Progenitor cell of endocrine pancreas (in vitro differentiated cells): ENCODE measurements around the gene CPEB4. TPM values are rescaled to one million over a fixed set of nuclear protein-coding genes. Genes with fewer than 3 reads are reported as not detected.

Experiments
- DNase-seq: peaks from one replicate; pipeline ENCODE4 v3.0.0; 2021; ENCODE audit warnings: low spot score; ENCODE audit not compliant: unreplicated experiment
- H3K27ac Mint-ChIP-seq: 2 replicates; pipeline ENCODE4 v1.8.0; 2021; ENCODE audit warnings: mild to moderate bottlenecking, moderate library complexity, mixed read lengths
- H3K27me3 Mint-ChIP-seq: 2 replicates; pipeline ENCODE4 v1.8.0; 2021; ENCODE audit warnings: mixed read lengths
- H3K36me3 Mint-ChIP-seq: 2 replicates; pipeline ENCODE4 v1.8.0; 2022; ENCODE audit warnings: mixed read lengths; ENCODE audit not compliant: insufficient read depth
- H3K4me1 Mint-ChIP-seq: 2 replicates; pipeline ENCODE4 v1.8.0; 2021; ENCODE audit warnings: low read depth, mixed read lengths
- H3K4me3 Mint-ChIP-seq: 2 replicates; pipeline ENCODE4 v1.8.0; 2021; ENCODE audit warnings: low read depth, mild to moderate bottlenecking, moderate library complexity, mixed read lengths
- H3K9me3 Mint-ChIP-seq: 2 replicates; pipeline ENCODE4 v1.8.0; 2021; ENCODE audit warnings: low read depth, mixed read lengths
- total RNA-seq: library from RNA; stranded (reverse); gene quantifications from 2 replicates; pipeline ENCODE4 v1.2.1, GENCODE V29; 2021
- TF ChIP-seq, protein P1 (sequence below): fragments of 200-600 bp; sonication (generic); IDR thresholded peaks from one replicate; pipeline ENCODE4 v1.5.0; 2021; ENCODE audit warnings: antibody characterized with exemption, mild to moderate bottlenecking; ENCODE audit not compliant: unreplicated experiment

CPEB4 gene
- total RNA-seq, 1 donor from 2014 or later, result 16.7 TPM

DNA sequence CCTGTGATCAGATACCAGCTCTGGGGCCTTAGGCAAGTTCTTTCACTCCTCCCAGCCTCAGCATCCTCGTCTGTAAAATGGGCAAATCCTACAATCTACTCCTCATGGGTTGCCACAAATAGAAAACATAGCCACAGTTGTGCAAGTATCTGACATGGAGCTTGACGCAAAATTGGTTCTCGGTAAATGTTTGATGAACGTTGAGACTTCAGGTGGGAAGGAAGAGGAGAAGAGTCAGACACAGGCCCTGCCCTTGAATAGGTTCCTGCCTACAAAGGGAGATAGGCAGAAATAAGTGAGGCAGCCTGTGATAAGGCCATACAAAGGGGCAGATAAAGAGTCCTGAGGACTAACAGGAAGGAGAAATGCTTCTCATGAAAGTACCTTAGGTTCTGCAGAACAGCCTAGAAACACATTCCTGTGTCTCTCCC lies 26.1 kb upstream of the CPEB4 start:
- H3K4me3 Mint-ChIP-seq, result no peak overlapping the region
- H3K9me3 Mint-ChIP-seq, result no peaks in the 10 kb centered on the region
- H3K4me1 Mint-ChIP-seq, result peaks cover 21% of the 10 kb centered on the region
- TF ChIP-seq, protein P1, sequence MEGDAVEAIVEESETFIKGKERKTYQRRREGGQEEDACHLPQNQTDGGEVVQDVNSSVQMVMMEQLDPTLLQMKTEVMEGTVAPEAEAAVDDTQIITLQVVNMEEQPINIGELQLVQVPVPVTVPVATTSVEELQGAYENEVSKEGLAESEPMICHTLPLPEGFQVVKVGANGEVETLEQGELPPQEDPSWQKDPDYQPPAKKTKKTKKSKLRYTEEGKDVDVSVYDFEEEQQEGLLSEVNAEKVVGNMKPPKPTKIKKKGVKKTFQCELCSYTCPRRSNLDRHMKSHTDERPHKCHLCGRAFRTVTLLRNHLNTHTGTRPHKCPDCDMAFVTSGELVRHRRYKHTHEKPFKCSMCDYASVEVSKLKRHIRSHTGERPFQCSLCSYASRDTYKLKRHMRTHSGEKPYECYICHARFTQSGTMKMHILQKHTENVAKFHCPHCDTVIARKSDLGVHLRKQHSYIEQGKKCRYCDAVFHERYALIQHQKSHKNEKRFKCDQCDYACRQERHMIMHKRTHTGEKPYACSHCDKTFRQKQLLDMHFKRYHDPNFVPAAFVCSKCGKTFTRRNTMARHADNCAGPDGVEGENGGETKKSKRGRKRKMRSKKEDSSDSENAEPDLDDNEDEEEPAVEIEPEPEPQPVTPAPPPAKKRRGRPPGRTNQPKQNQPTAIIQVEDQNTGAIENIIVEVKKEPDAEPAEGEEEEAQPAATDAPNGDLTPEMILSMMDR, result no peak
- DNase-seq, result no peak
- H3K27me3 Mint-ChIP-seq, result peaks cover 3% of the 10 kb centered on the region
- no peaks in the 10 kb centered on the region for H3K36me3 Mint-ChIP-seq
- no peak overlapping the region for H3K27ac Mint-ChIP-seq

DNA sequence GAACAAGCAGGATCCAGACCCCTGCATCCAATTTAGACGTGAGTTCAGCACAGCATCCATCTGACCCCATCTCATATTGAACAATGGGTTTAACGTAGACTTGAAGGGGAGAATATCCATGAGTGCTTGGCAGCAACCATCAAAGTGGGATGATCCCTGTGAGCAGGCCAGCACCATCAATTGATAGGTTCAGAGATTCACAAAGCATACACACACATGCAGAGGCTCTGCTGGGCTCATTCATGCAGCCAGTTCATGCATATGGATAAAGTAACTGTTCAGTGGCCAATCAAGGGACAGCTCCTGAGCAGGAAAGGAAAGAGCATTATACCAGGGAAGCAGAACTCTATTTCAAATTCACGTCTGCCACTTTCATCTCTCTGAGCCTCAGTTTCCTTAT lies 24.8 kb upstream of the CPEB4 start:
- Mint-ChIP-seq H3K4me3 (no peak overlapping the region), H3K27ac (no peak overlapping the region), H3K27me3 (peaks cover 3% of the 10 kb centered on the region), H3K4me1 (peaks cover 25% of the 10 kb centered on the region), H3K36me3 (no peaks in the 10 kb centered on the region), H3K9me3 (no peaks in the 10 kb centered on the region)
- no peak for DNase-seq
- TF ChIP-seq, protein P1, result no peak

GRCh38 chr5:173864126-173865050 lies 23.8 kb upstream of the CPEB4 start:
- Mint-ChIP-seq H3K36me3 (no peaks in the 10 kb centered on the region), H3K27me3 (peaks cover 5% of the 10 kb centered on the region), H3K4me1 (peaks cover 30% of the 10 kb centered on the region), H3K9me3 (no peaks in the 10 kb centered on the region), H3K4me3 (no peak overlapping the region), H3K27ac (no peak overlapping the region)
- DNase-seq, result no peak
- TF ChIP-seq, protein P1, result no peak

- no peaks in the 10 kb centered on the region for H3K36me3 Mint-ChIP-seq
- no peak for DNase-seq
- peaks cover 2% of the 10 kb centered on the region for H3K27me3 Mint-ChIP-seq
- TF ChIP-seq, protein P1, result no peak
- peaks cover 16% of the 10 kb centered on the region for H3K4me1 Mint-ChIP-seq
- no peaks in the 10 kb centered on the region for H3K9me3 Mint-ChIP-seq
- no peak overlapping the region for H3K27ac Mint-ChIP-seq
- H3K4me3 Mint-ChIP-seq, result no peak overlapping the region
Observed at GRCh38 chr5:173866243-173866857, 21.8 kb upstream of the CPEB4 start.

DNA sequence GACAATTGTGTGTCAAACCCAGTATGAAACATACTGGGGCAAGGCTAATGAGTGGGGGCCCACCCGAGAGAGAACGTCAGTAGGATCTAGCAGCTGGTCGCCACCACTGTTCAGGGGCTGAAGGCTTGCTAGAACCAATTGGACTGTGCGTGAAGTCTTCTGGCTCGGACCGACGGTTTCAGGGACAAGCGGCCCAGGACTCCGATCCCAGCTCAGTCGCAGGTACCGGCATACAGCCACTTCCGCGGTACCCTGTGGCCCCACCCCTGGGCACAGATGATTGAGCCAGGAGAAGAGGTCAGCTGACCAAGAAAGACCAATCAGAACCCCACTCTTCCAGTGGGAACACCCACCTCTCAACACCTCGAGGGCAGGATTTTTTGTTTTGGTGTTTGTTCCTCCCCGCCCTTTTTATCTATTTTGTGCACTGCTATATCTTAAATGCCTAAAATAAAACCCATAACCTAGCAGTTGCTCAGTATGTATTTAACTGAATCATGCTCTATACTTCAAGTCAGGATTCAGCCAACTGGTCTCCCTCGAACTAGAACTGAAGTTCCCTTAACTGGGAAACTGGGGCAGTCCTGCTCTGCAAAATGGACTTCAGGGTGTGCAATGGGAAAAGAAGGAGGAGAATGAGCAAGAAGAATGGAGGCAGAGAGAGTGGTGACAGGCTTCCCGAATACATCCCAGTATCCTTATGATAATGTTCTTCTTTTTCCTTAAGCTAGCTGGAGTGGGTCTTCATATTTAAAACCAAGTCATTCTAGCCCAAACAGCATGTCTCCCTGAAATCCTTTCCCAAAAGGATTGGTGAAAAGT lies 21.1 kb upstream of the CPEB4 start:
- TF ChIP-seq, protein P1, result no peak
- DNase-seq, result no peak
- Mint-ChIP-seq H3K9me3 (no peaks in the 10 kb centered on the region), H3K4me1 (peaks cover 19% of the 10 kb centered on the region), H3K4me3 (no peak overlapping the region), H3K27ac (no peak overlapping the region), H3K27me3 (peaks cover 2% of the 10 kb centered on the region), H3K36me3 (no peaks in the 10 kb centered on the region)
